PC-9 (cell line): Measurements from ENCODE around the gene PGS1.

ENCODE experiments used
- EZH2 ChIP-seq: fragments of 200-600 bp; sonication (generic); IDR thresholded peaks from 2 replicates; pipeline ENCODE4 v1.8.0; 2017; ENCODE audit warnings: antibody characterized with exemption, low read depth
- TF ChIP-seq, protein P1 (sequence below): fragments of 200-600 bp; sonication (generic); conservative IDR thresholded peaks from 2 replicates; pipeline ENCODE4 v1.6.1; 2017; ENCODE audit warnings: mixed run types, antibody characterized with exemption, mild to moderate bottlenecking, moderate library complexity

DNA sequence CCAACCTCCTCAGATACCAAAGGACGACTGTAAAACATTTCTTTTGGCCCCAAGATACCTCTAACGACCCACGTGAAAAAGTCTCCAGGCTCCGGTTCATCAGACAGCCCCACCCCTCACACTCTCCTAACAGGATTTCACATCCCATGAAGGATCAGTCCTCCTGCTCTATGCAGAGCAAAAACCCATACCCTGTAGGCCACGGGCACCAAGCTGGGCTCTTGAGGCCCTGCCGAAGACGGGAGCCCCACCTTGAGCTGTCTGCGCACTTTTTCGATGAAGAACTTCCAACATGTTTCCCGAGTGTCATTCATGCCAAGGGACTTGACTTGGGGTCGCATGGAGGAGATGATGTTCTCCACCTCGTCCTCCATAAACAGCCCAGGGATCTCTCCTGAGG, 89.9 kb downstream of the PGS1 start:
- TF ChIP-seq, protein P1, sequence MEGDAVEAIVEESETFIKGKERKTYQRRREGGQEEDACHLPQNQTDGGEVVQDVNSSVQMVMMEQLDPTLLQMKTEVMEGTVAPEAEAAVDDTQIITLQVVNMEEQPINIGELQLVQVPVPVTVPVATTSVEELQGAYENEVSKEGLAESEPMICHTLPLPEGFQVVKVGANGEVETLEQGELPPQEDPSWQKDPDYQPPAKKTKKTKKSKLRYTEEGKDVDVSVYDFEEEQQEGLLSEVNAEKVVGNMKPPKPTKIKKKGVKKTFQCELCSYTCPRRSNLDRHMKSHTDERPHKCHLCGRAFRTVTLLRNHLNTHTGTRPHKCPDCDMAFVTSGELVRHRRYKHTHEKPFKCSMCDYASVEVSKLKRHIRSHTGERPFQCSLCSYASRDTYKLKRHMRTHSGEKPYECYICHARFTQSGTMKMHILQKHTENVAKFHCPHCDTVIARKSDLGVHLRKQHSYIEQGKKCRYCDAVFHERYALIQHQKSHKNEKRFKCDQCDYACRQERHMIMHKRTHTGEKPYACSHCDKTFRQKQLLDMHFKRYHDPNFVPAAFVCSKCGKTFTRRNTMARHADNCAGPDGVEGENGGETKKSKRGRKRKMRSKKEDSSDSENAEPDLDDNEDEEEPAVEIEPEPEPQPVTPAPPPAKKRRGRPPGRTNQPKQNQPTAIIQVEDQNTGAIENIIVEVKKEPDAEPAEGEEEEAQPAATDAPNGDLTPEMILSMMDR: no peak
- TF ChIP-seq EZH2: no peak
